ENCODE measurements around the gene LSAMP. TPM values are rescaled to one million over a fixed set of nuclear protein-coding genes. Genes with fewer than 3 reads are reported as not detected.
A peak's percentile ranks its signal among the peaks of the same experiment; 100 is the strongest.

The LSAMP gene
- total and polyA plus RNA-seq, 2 experiments from 2014 or later = 4.6 to 6.0 TPM

- no peaks in the 10 kb centered on the region for H3K27me3 ChIP-seq
- no peaks in the 10 kb centered on the region for H3K9me3 ChIP-seq (ENCODE audit: low read depth)
- H3K27ac ChIP-seq = no peak overlapping the region
- H3K4me1 ChIP-seq (ENCODE audit: low read depth) = peaks cover 33% of the 10 kb centered on the region
- no peaks in the 10 kb centered on the region for H3K36me3 ChIP-seq
- H3K4me3 ChIP-seq = no peak overlapping the region
- no peak for TF ChIP-seq CTCF (IDR thresholded peaks at IDR 0.05; ENCODE audit: low read depth, low read length)
- no peak for DNase-seq (ENCODE audit: low read depth in 1 of 2, low spot score in 1 of 2)
Measured at GRCh38 chr3:116318370-116318769, 126.9 kb downstream of the LSAMP start.

GRCh38 chr3:116316771-116317170, 128.5 kb downstream of the LSAMP start:
- no peak for TF ChIP-seq CTCF (IDR thresholded peaks at IDR 0.05; ENCODE audit: low read depth, low read length)
- Histone ChIP-seq H3K4me3 (no peak overlapping the region), H3K27me3 (no peaks in the 10 kb centered on the region), H3K9me3 (ENCODE audit: low read depth) (no peaks in the 10 kb centered on the region), H3K4me1 (ENCODE audit: low read depth) (peaks cover 37% of the 10 kb centered on the region), H3K36me3 (no peaks in the 10 kb centered on the region), H3K27ac (no peak overlapping the region)
- DNase-seq (ENCODE audit: low read depth in 1 of 2, low spot score in 1 of 2) = no peak

- Histone ChIP-seq H3K9me3 (ENCODE audit: low read depth) (no peaks in the 10 kb centered on the region), H3K4me3 (no peak overlapping the region), H3K27ac (peak overlapping the region; percentile 42), H3K27me3 (no peaks in the 10 kb centered on the region), H3K36me3 (no peaks in the 10 kb centered on the region), H3K4me1 (ENCODE audit: low read depth) (peaks cover 37% of the 10 kb centered on the region)
- TF ChIP-seq CTCF (IDR thresholded peaks at IDR 0.05; ENCODE audit: low read depth, low read length) = no peak
- peak; percentile 49 to 63 for DNase-seq (ENCODE audit: low read depth in 1 of 2, low spot score in 1 of 2)
Measured at GRCh38 chr3:116314476-116314875, 130.8 kb downstream of the LSAMP start.

GRCh38 chr3:116306720-116307119, 138.6 kb downstream of the LSAMP start:
- no peaks in the 10 kb centered on the region for H3K27me3 ChIP-seq
- H3K9me3 ChIP-seq (ENCODE audit: low read depth) = no peaks in the 10 kb centered on the region
- no peak for DNase-seq (ENCODE audit: low read depth in 1 of 2, low spot score in 1 of 2)
- H3K4me1 ChIP-seq (ENCODE audit: low read depth) = no peaks in the 10 kb centered on the region
- no peak overlapping the region for H3K27ac ChIP-seq
- TF ChIP-seq CTCF (IDR thresholded peaks at IDR 0.05; ENCODE audit: low read depth, low read length) = no peak
- no peak overlapping the region for H3K4me3 ChIP-seq
- no peaks in the 10 kb centered on the region for H3K36me3 ChIP-seq

- no peaks in the 10 kb centered on the region for H3K4me1 ChIP-seq (ENCODE audit: low read depth)
- no peaks in the 10 kb centered on the region for H3K9me3 ChIP-seq (ENCODE audit: low read depth)
- no peak for TF ChIP-seq CTCF (IDR thresholded peaks at IDR 0.05; ENCODE audit: low read depth, low read length)
- no peak for DNase-seq (ENCODE audit: low read depth in 1 of 2, low spot score in 1 of 2)
- H3K27me3 ChIP-seq = no peaks in the 10 kb centered on the region
- H3K36me3 ChIP-seq = no peaks in the 10 kb centered on the region
- H3K27ac ChIP-seq = no peak overlapping the region
- H3K4me3 ChIP-seq = no peak overlapping the region
Measured at GRCh38 chr3:116306149-116306548, 139.1 kb downstream of the LSAMP start.
